ENCODE results near the gene TCEAL4. TPM values are rescaled to one million over a fixed set of nuclear protein-coding genes. Genes with fewer than 3 reads are reported as not detected.

Gene TCEAL4
- polyA plus RNA-seq, 1 experiment: 43.9 TPM

- Histone ChIP-seq H3K27ac (ENCODE audit: low read depth, low read length) (peak within 1 kb of the TSS; percentile 77), H3K9me3 (ENCODE audit: control insufficient read depth, insufficient read depth, low read length) (no peaks in the 10 kb centered on the region), H3K27me3 (ENCODE audit: control insufficient read depth, insufficient read depth, low read length) (no peaks in the 10 kb centered on the region), H3K4me3 (ENCODE audit: low read depth, low read length) (peak within 1 kb of the TSS; percentile 71)
- ChIA-PET CTCF (interaction anchor here (1.5 to 2.0 kb wide), 2 partner anchors 11 to 29 kb away, joined by 11 to 12 read pairs; no protein-coding TSS in a partner anchor), POLR2A (interaction anchor here (0.6 to 1.9 kb wide), 5 partner anchors 11 to 132 kb away, joined by 3 to 4 read pairs (median 4); partner anchors contain the start of gene TCEAL3)
- DNase-seq (ENCODE audit: low read depth, low spot score): no peak
- no peak for TF ChIP-seq CTCF (IDR thresholded peaks at IDR 0.05; ENCODE audit: low read depth, low read length)
Observed at GRCh38 chrX:103628386-103629317, 43.3 kb downstream of the TCEAL4 start, which contains the start of gene TCEAL1. Gene TCEAL1 (plus strand): TSS chrX:103628975. CDS start chrX:103629917, 942 bp downstream.

- Histone ChIP-seq H3K27ac (ENCODE audit: low read depth, low read length) (peak overlapping the region; percentile 77), H3K4me3 (ENCODE audit: low read depth, low read length) (peak overlapping the region; percentile 71), H3K9me3 (ENCODE audit: control insufficient read depth, insufficient read depth, low read length) (no peaks in the 10 kb centered on the region), H3K27me3 (ENCODE audit: control insufficient read depth, insufficient read depth, low read length) (no peaks in the 10 kb centered on the region)
- ChIA-PET POLR2A (interaction anchor here (0.6 to 1.9 kb wide), 8 partner anchors 10 to 133 kb away, joined by 3 to 4 read pairs (median 4); partner anchors contain the start of gene TCEAL3), CTCF (interaction anchor here (0.6 to 2.0 kb wide), 28 partner anchors 10 to 212 kb away, joined by 3 to 18 read pairs (median 5); no protein-coding TSS in a partner anchor)
- peak; percentile 20 for DNase-seq (ENCODE audit: low read depth, low spot score)
- peak; percentile 64 for TF ChIP-seq CTCF (IDR thresholded peaks at IDR 0.05; ENCODE audit: low read depth, low read length)
Observed at GRCh38 chrX:103629318-103630170, 44.2 kb downstream of the TCEAL4 start.

GRCh38 chrX:103630171-103630511, 44.8 kb downstream of the TCEAL4 start:
- ChIA-PET POLR2A (interaction anchor here (0.7 to 1.9 kb wide), 4 partner anchors 22 to 97 kb away, joined by 3 to 4 read pairs (median 4); partner anchors contain the start of gene TCEAL3), CTCF (interaction anchor here (0.5 to 2.0 kb wide), 32 partner anchors 10 to 1027 kb away, joined by 3 to 18 read pairs (median 4); no protein-coding TSS in a partner anchor)
- no peak for DNase-seq (ENCODE audit: low read depth, low spot score)
- Histone ChIP-seq H3K27ac (ENCODE audit: low read depth, low read length) (no peak overlapping the region), H3K9me3 (ENCODE audit: control insufficient read depth, insufficient read depth, low read length) (no peaks in the 10 kb centered on the region), H3K27me3 (ENCODE audit: control insufficient read depth, insufficient read depth, low read length) (no peaks in the 10 kb centered on the region), H3K4me3 (ENCODE audit: low read depth, low read length) (peak overlapping the region; percentile 71)
- TF ChIP-seq CTCF (IDR thresholded peaks at IDR 0.05; ENCODE audit: low read depth, low read length): no peak

GRCh38 chrX:103631145-103631544, 45.8 kb downstream of the TCEAL4 start:
- ChIA-PET CTCF (interaction anchor here (1.1 to 2.0 kb wide), 13 partner anchors 9 to 164 kb away, joined by 3 to 18 read pairs (median 8); no protein-coding TSS in a partner anchor), POLR2A (no interaction called here)
- DNase-seq (ENCODE audit: low read depth, low spot score): no peak
- Histone ChIP-seq H3K27me3 (ENCODE audit: control insufficient read depth, insufficient read depth, low read length) (no peaks in the 10 kb centered on the region), H3K4me3 (ENCODE audit: low read depth, low read length) (no peak overlapping the region), H3K9me3 (ENCODE audit: control insufficient read depth, insufficient read depth, low read length) (no peaks in the 10 kb centered on the region), H3K27ac (ENCODE audit: low read depth, low read length) (no peak overlapping the region)
- TF ChIP-seq CTCF (IDR thresholded peaks at IDR 0.05; ENCODE audit: low read depth, low read length): no peak

Measured in AG04450 (cell line).